OCI-LY7 (cell line): ENCODE measurements around the gene EEF1AKMT3. TPM values are rescaled to one million over a fixed set of nuclear protein-coding genes. Genes with fewer than 3 reads are reported as not detected.

ENCODE experiments used
- BruUV-seq: library from RNA; stranded (reverse); fragments of 400-500 nt; replicated peaks from 2 replicates; lab custom pipeline; 2021; lab: Mats Ljungman, UMichigan
- CTCF ChIA-PET: fragments of 300-600 bp; sonication (Branson Sonifier 250); formaldehyde crosslinking; loops from one replicate; lab custom pipeline; 2022; ENCODE audit warnings: antibody characterized with exemption; ENCODE audit not compliant: unreplicated experiment; lab: Charles Lee
- POLR2A ChIA-PET: fragments of 300-600 bp; sonication (Branson Sonifier 250); formaldehyde crosslinking; loops from one replicate; lab custom pipeline; 2022; ENCODE audit warnings: antibody characterized with exemption; lab: Charles Lee
- DNase-seq: peaks from one replicate; pipeline ENCODE4 v3.0.0-alpha.2; 2015; ENCODE audit warnings: low spot score
- H2AFZ ChIP-seq: fragments of 200-600 bp; sonication (generic), shearing (Covaris generic); 2 replicates; pipeline ENCODE4 v1.6.1; 2014; ENCODE audit warnings: mild to moderate bottlenecking, antibody characterized with exemption, low read length, moderate library complexity
- H3K27ac ChIP-seq: fragments of 200-600 bp; sonication (generic); 2 replicates; pipeline ENCODE4 v1.5.1; 2014; ENCODE audit warnings: mixed run types, low read depth, mild to moderate bottlenecking, moderate library complexity, low read length, inconsistent platforms; ENCODE audit not compliant: poor library complexity, severe bottlenecking
- H3K36me3 ChIP-seq: fragments of 200-600 bp; sonication (generic); 2 replicates; pipeline ENCODE4 v1.6.1; 2014; ENCODE audit warnings: mild to moderate bottlenecking, antibody characterized with exemption, low read length, moderate library complexity, mixed read lengths; ENCODE audit not compliant: insufficient read depth
- H3K4me1 ChIP-seq: fragments of 200-600 bp; sonication (generic); 2 replicates; pipeline ENCODE4 v1.5.1; 2014; ENCODE audit warnings: mild to moderate bottlenecking, low read length; ENCODE audit not compliant: insufficient read depth, poor library complexity, severe bottlenecking
- H3K4me2 ChIP-seq: fragments of 200-600 bp; sonication (generic); 2 replicates; pipeline ENCODE4 v1.6.1; 2014; ENCODE audit warnings: mild to moderate bottlenecking, low read length
- H3K4me3 ChIP-seq: fragments of 200-600 bp; sonication (generic); 2 replicates; pipeline ENCODE4 v1.5.1; 2014; ENCODE audit warnings: mild to moderate bottlenecking, low read depth, low read length; ENCODE audit not compliant: poor library complexity, severe bottlenecking
- H3K79me2 ChIP-seq: fragments of 200-600 bp; sonication (generic); 2 replicates; pipeline ENCODE4 v1.6.1; 2016; ENCODE audit warnings: low read depth, mild to moderate bottlenecking, low read length, moderate library complexity, mixed read lengths; ENCODE audit not compliant: insufficient read depth
- H3K9me2 ChIP-seq: fragments of 200-600 bp; sonication (generic); 2 replicates; pipeline ENCODE4 v1.6.1; 2016; ENCODE audit warnings: mild to moderate bottlenecking, low read length, mixed read lengths; ENCODE audit not compliant: insufficient read depth
- H3K9me3 ChIP-seq: fragments of 200-600 bp; sonication (generic); 2 replicates; pipeline ENCODE4 v1.6.1; 2014; ENCODE audit warnings: mild to moderate bottlenecking, mixed run types, low read length, mixed read lengths
- H4K20me1 ChIP-seq: fragments of 200-600 bp; sonication (generic); 2 replicates; pipeline ENCODE4 v1.6.1; 2014; ENCODE audit warnings: mild to moderate bottlenecking, antibody characterized with exemption, low read length, moderate library complexity, mixed read lengths; ENCODE audit not compliant: insufficient read depth
- EZH2phosphoT487 ChIP-seq: fragments of 200-600 bp; sonication (generic); IDR thresholded peaks from 2 replicates; pipeline ENCODE4 v1.6.1; 2018; ENCODE audit warnings: low read depth, borderline replicate concordance, mild to moderate bottlenecking, mixed run types, antibody characterized with exemption, low read length, moderate library complexity, mixed read lengths
- intact Hi-C: fragments of 100-400 bp; cut with micrococcal nuclease; formaldehyde crosslinking; loops from one replicate; pipeline ENCODE4 v1.10.0; 2022; ENCODE audit not compliant: unreplicated experiment
- total RNA-seq, 2 experiments: library from RNA; depleted of rRNA in 1 of 2; stranded (reverse); fragments of >200 nt in 1 of 2; shearing (Covaris generic) in 1 of 2; gene quantifications; 2 replicates each; pipeline ENCODE4 v1.2.3, GENCODE V29; 2014 to 2022
- TF ChIP-seq, protein P1 (sequence below): fragments of 200-600 bp; sonication (generic); conservative IDR thresholded peaks from 2 replicates; pipeline ENCODE4 v1.5.1; 2014; ENCODE audit warnings: mild to moderate bottlenecking, antibody characterized with exemption, low read length, moderate library complexity, mixed read lengths

EEF1AKMT3 gene
- total RNA-seq, 2 experiments from 2014 or later, result 3.4 to 6.3 TPM

DNA sequence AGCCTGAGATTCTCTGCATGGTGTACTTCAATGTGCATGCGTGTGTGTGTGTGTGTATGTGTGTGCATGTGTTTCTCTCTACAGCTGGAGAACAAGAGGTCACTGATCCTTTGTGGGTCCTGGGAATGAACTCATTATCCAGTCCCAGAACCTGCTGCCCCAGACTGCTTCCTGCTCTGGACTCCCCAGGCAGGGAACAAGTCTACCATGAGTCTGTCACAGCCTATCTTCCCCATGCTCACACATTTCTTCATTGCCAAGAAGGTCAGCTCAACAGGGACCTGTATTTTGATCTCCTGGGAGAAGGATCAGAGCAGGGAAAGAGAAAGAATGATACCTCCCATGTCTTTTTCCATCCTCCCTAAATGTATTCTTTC is 31.0 kb upstream of the EEF1AKMT3 start:
- H3K36me3 ChIP-seq, result peaks cover 15% of the 10 kb centered on the region
- POLR2A ChIA-PET, result interaction anchor here (0.6 to 1.8 kb wide), 6 partner anchors 9 to 1928 kb away, joined by 3 to 5 read pairs (median 4); partner anchors contain the start of gene DCTN2
- peak overlapping the region; percentile 93 for H3K4me2 ChIP-seq
- BruUV-seq, result no TSS peak
- H3K4me1 ChIP-seq, result peaks cover 47% of the 10 kb centered on the region
- H3K79me2 ChIP-seq, result peaks cover 14% of the 10 kb centered on the region; the same call in 1 of the 2 replicates
- H3K4me3 ChIP-seq, result peak overlapping the region; percentile 80
- intact Hi-C loops, result loop anchor here (5.0 kb wide), 1 partner anchor 264 kb away; the partner anchor contains the start of gene ARHGAP9
- no peaks in the 10 kb centered on the region for H3K9me3 ChIP-seq
- H3K27ac ChIP-seq, result peak overlapping the region; percentile 45
- no peaks in the 10 kb centered on the region for H4K20me1 ChIP-seq
- no peak for TF ChIP-seq EZH2phosphoT487
- TF ChIP-seq, protein P1, sequence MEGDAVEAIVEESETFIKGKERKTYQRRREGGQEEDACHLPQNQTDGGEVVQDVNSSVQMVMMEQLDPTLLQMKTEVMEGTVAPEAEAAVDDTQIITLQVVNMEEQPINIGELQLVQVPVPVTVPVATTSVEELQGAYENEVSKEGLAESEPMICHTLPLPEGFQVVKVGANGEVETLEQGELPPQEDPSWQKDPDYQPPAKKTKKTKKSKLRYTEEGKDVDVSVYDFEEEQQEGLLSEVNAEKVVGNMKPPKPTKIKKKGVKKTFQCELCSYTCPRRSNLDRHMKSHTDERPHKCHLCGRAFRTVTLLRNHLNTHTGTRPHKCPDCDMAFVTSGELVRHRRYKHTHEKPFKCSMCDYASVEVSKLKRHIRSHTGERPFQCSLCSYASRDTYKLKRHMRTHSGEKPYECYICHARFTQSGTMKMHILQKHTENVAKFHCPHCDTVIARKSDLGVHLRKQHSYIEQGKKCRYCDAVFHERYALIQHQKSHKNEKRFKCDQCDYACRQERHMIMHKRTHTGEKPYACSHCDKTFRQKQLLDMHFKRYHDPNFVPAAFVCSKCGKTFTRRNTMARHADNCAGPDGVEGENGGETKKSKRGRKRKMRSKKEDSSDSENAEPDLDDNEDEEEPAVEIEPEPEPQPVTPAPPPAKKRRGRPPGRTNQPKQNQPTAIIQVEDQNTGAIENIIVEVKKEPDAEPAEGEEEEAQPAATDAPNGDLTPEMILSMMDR, result no peak
- H3K9me2 ChIP-seq, result no peaks in the 10 kb centered on the region
- CTCF ChIA-PET, result interaction anchor here (0.6 kb wide), 1 partner anchor 38 kb away, joined by 3 read pairs; no protein-coding TSS in a partner anchor
- DNase-seq, result no peak
- H2AFZ ChIP-seq, result peak overlapping the region; percentile 66; the same call in 1 of the 2 replicates

DNA sequence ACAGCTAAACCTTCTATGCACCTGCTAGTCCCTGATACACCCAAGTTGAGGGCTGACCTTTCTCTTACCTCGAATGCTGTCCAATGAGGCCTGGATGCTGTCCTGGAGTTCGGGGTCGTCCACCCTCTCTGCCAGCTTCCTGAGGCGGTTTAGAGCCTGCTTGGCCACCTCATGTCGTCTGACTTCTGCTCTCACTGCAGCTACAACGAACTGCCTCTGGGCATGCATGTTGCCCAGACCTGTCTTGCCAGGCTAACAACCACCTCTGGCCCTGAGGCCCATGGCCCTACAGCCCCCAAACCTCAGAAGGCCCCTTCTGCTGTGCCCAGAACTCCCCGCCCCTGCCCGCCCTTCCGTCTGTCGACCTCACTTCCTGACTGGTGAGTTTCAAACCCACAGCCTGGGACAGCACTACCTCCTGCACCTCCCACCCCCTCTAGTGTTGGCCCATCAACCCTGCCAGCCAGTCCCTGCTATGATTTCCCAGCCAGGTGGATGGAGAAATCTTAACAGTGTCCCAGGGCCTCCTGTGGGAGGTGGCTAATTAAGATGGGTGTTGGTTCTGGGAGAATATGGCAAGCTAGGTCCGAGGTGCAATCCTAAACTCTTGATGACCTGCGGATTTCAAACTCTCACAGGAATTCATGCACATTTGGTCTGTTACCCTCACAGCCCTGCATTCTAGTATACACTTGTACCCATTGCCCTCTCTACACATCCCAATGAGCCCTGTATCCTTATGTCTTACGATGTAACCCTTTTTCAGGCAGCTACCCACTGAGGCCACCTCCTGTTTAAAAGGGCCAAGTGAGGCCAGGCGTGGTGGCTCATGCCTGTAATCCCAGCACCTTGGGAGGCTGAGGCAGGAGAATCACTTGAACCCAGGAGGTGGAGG is 30.3 kb upstream of the EEF1AKMT3 start:
- Histone ChIP-seq H3K79me2 (peaks cover 14% of the 10 kb centered on the region; the same call in 1 of the 2 replicates), H3K9me2 (no peaks in the 10 kb centered on the region), H3K36me3 (peaks cover 22% of the 10 kb centered on the region), H3K4me2 (peak overlapping the region; percentile 93), H3K4me1 (peaks cover 47% of the 10 kb centered on the region), H3K27ac (peak overlapping the region; percentile 45), H3K4me3 (peak overlapping the region; percentile 80), H3K9me3 (no peaks in the 10 kb centered on the region), H2AFZ (peak overlapping the region; percentile 66; the same call in 1 of the 2 replicates), H4K20me1 (no peaks in the 10 kb centered on the region)
- ChIA-PET CTCF (interaction anchor here (0.6 kb wide), 2 partner anchors 39 to 195 kb away, joined by 3 to 4 read pairs; partner anchors contain the start of gene DCTN2), POLR2A (interaction anchor here (0.6 to 1.8 kb wide), 6 partner anchors 9 to 1928 kb away, joined by 3 to 5 read pairs (median 4); partner anchors contain the start of gene DCTN2)
- intact Hi-C loops, result loop anchor here (1.0 to 5.0 kb wide), 4 partner anchors 49 to 265 kb away; partner anchors contain the start of genes ARHGAP9 and B4GALNT1
- DNase-seq, result peak; percentile 85
- no TSS peak for BruUV-seq
- no peak for TF ChIP-seq EZH2phosphoT487
- TF ChIP-seq, protein P1, result peak; percentile 77
